GM23338 (cell line): ENCODE results near the gene ANO10. TPM values are rescaled to one million over a fixed set of nuclear protein-coding genes. Genes with fewer than 3 reads are reported as not detected.

Experiments used
- ATAC-seq: fragments of 200-7000 bp; cut with Tn5 transposase; 3 replicates; pipeline ENCODE4 v1.9.1; 2020
- DNase-seq: peaks from one replicate; pipeline ENCODE4 v3.0.0-alpha.2; 2015; ENCODE audit warnings: low spot score
- H2AFZ ChIP-seq: fragments of 200-600 bp; sonication (generic); 2 replicates; pipeline ENCODE4 v1.8.0; 2016; ENCODE audit warnings: antibody characterized with exemption, mild to moderate bottlenecking, moderate library complexity
- H3F3A ChIP-seq: fragments of 200-600 bp; sonication (generic); replicated peaks from 2 replicates; pipeline ENCODE4 v1.8.0; 2017; ENCODE audit warnings: antibody characterized with exemption, mixed run types, low read depth
- H3K27ac ChIP-seq: fragments of 200-600 bp; sonication (generic); 2 replicates; pipeline ENCODE4 v1.6.1; 2016; ENCODE audit warnings: low read depth
- H3K27me3 ChIP-seq: fragments of 200-600 bp; sonication (generic); 2 replicates; pipeline ENCODE4 v1.8.0; 2016; ENCODE audit warnings: mild to moderate bottlenecking, mixed run types, moderate library complexity; ENCODE audit not compliant: insufficient read depth
- H3K36me3 ChIP-seq: fragments of 200-600 bp; sonication (generic); 2 replicates; pipeline ENCODE4 v1.8.0; 2016; ENCODE audit warnings: mild to moderate bottlenecking; ENCODE audit not compliant: insufficient read depth
- H3K4me1 ChIP-seq: fragments of 200-600 bp; sonication (generic); 2 replicates; pipeline ENCODE4 v1.8.0; 2016; ENCODE audit warnings: mild to moderate bottlenecking, moderate library complexity; ENCODE audit not compliant: insufficient read depth
- H3K4me2 ChIP-seq: fragments of 200-600 bp; sonication (generic); 2 replicates; pipeline ENCODE4 v1.7.1; 2017; ENCODE audit warnings: mixed run types
- H3K4me3 ChIP-seq: fragments of 200-600 bp; sonication (generic); 2 replicates; pipeline ENCODE4 v1.6.1; 2016; ENCODE audit warnings: mixed run types
- H3K79me2 ChIP-seq: fragments of 200-600 bp; sonication (generic); replicated peaks from 2 replicates; pipeline ENCODE4 v1.8.0; 2017; ENCODE audit warnings: mild to moderate bottlenecking; ENCODE audit not compliant: insufficient read depth
- H3K9me2 ChIP-seq: fragments of 200-600 bp; sonication (generic); 2 replicates; pipeline ENCODE4 v1.8.0; 2017; ENCODE audit not compliant: insufficient read depth
- H4K20me1 ChIP-seq: fragments of 200-600 bp; sonication (generic); replicated peaks from 2 replicates; pipeline ENCODE4 v1.8.0; 2017; ENCODE audit warnings: mild to moderate bottlenecking; ENCODE audit not compliant: insufficient read depth
- H3K27ac Mint-ChIP-seq: 2 replicates; pipeline ENCODE4 v1.8.0; 2020; ENCODE audit warnings: inconsistent platforms, mild to moderate bottlenecking, moderate library complexity, mixed read lengths
- H3K27me3 Mint-ChIP-seq: 3 replicates; pipeline ENCODE4 v1.8.0; 2022; ENCODE audit warnings: low read depth, mild to moderate bottlenecking, moderate library complexity, mixed read lengths, inconsistent platforms; ENCODE audit not compliant: insufficient read depth, poor library complexity
- H3K36me3 Mint-ChIP-seq: 3 replicates; pipeline ENCODE4 v1.8.0; 2021; ENCODE audit warnings: low read depth, mild to moderate bottlenecking, inconsistent platforms, moderate library complexity, mixed read lengths
- H3K4me1 Mint-ChIP-seq: 3 replicates; pipeline ENCODE4 v1.8.0; 2020; ENCODE audit warnings: mild to moderate bottlenecking, inconsistent platforms, mixed read lengths
- H3K4me3 Mint-ChIP-seq: 3 replicates; pipeline ENCODE4 v1.8.0; 2021; ENCODE audit warnings: moderate library complexity, mild to moderate bottlenecking, inconsistent platforms, mixed read lengths
- H3K9me3 Mint-ChIP-seq: 3 replicates; pipeline ENCODE4 v1.8.0; 2020; ENCODE audit warnings: moderate library complexity, mild to moderate bottlenecking, inconsistent platforms, mixed read lengths
- CREB1 ChIP-seq: fragments of 250-450 bp; sonication (Bioruptor Pico); IDR thresholded peaks from 2 replicates; pipeline ENCODE4 v1.5.0; 2020; ENCODE audit warnings: low read depth, mild to moderate bottlenecking, moderate library complexity
- CTCF ChIP-seq, 2 experiments: fragments of 200-600 bp in 1 of 2; sonication (generic) in 1 of 2; conservative IDR thresholded peaks; 2 replicates each; pipeline versions ENCODE4 v1.5.1 to v1.6.1; 2016 to 2017; ENCODE audit warnings: antibody characterized with exemption in 2 of 2, low read depth in 2 of 2, mild to moderate bottlenecking in 2 of 2, moderate library complexity in 1 of 2
- ETS1 ChIP-seq: IDR thresholded peaks from 2 replicates; pipeline ENCODE4 v1.6.1; 2016; ENCODE audit warnings: antibody characterized with exemption
- EZH2 ChIP-seq: fragments of 200-600 bp; sonication (generic); IDR thresholded peaks from one replicate; pipeline ENCODE4 v1.8.0; 2017; ENCODE audit warnings: antibody characterized with exemption, mild to moderate bottlenecking, low read depth; ENCODE audit not compliant: unreplicated experiment
- EZH2phosphoT487 ChIP-seq: fragments of 200-600 bp; sonication (generic); IDR thresholded peaks from one replicate; pipeline ENCODE4 v1.8.1; 2018; ENCODE audit warnings: antibody characterized with exemption; ENCODE audit not compliant: unreplicated experiment
- JUNB ChIP-seq: IDR thresholded peaks from one replicate; pipeline ENCODE4 v1.6.1; 2016; ENCODE audit warnings: antibody characterized with exemption; ENCODE audit not compliant: unreplicated experiment
- NANOG ChIP-seq: IDR thresholded peaks from 2 replicates; pipeline ENCODE4 v1.6.1; 2016; ENCODE audit warnings: antibody characterized with exemption, borderline replicate concordance
- POLR2AphosphoS5 ChIP-seq: IDR thresholded peaks from 2 replicates; pipeline ENCODE4 v1.6.1; 2016; ENCODE audit warnings: antibody characterized with exemption, low read depth
- STAT1 ChIP-seq: IDR thresholded peaks from one replicate; pipeline ENCODE4 v1.6.1; 2016; ENCODE audit warnings: antibody characterized with exemption; ENCODE audit not compliant: unreplicated experiment
- ZNF114 ChIP-seq: fragments of 250-450 bp; sonication (Bioruptor Pico); IDR thresholded peaks from 2 replicates; pipeline ENCODE4 v1.5.0; 2020; ENCODE audit warnings: mild to moderate bottlenecking, moderate library complexity
- ZNF331 ChIP-seq: fragments of 250-450 bp; sonication (Bioruptor Pico); IDR thresholded peaks from 2 replicates; pipeline ENCODE4 v1.5.0; 2020; ENCODE audit warnings: low read depth, mild to moderate bottlenecking, moderate library complexity
- ZNF462 ChIP-seq: fragments of 250-450 bp; sonication (Bioruptor Pico); IDR thresholded peaks from 2 replicates; pipeline ENCODE4 v1.5.0; 2020; ENCODE audit warnings: mild to moderate bottlenecking, moderate library complexity
- polyA plus RNA-seq: library from polyadenylated mRNA; unstranded; fragments of >200 nt; fragmentation: Nextera tagmentation; extraction: Ambion mirVana; gene quantifications from 2 replicates; pipeline ENCODE4 v1.2.1, GENCODE V29; 2016
- total RNA-seq: library from RNA; depleted of rRNA; stranded (reverse); fragments of >200 nt; shearing (Covaris generic); gene quantifications from 2 replicates; pipeline ENCODE4 v1.2.3, GENCODE V29; 2014
- TF ChIP-seq, protein P1 (sequence below): IDR thresholded peaks from one replicate; pipeline ENCODE4 v1.6.1; 2018; ENCODE audit warnings: antibody characterized with exemption; ENCODE audit not compliant: unreplicated experiment

Gene ANO10
- total and polyA plus RNA-seq, 2 experiments from 2014 or later, result 29.2 to 48.1 TPM

- no peak overlapping the region for H3K4me3 Mint-ChIP-seq
- no peak overlapping the region for H3K4me2 ChIP-seq
- no peaks in the 10 kb centered on the region for H3K79me2 ChIP-seq
- H3K27me3 ChIP-seq, result no peaks in the 10 kb centered on the region
- no peak overlapping the region for H3K4me3 ChIP-seq
- no peaks in the 10 kb centered on the region for H4K20me1 ChIP-seq
- H3K4me1 ChIP-seq, result no peaks in the 10 kb centered on the region
- H3K27ac ChIP-seq, result no peak overlapping the region
- no peak for ATAC-seq
- H3K27me3 Mint-ChIP-seq, result peaks cover 8% of the 10 kb centered on the region
- no peak for DNase-seq
- peaks cover 9% of the 10 kb centered on the region for H3K36me3 Mint-ChIP-seq
- peaks cover 12% of the 10 kb centered on the region for H3K9me3 Mint-ChIP-seq
- TF ChIP-seq ZNF331 (CRISPR knock-in tag) (no peak), CTCF (conservative IDR thresholded peaks at IDR 0.05; ENCODE audit: low read depth in 2 of 2) (no peak), STAT1 (no peak), ZNF114 (CRISPR knock-in tag) (no peak), ETS1 (no peak), POLR2AphosphoS5 (no peak), JUNB (no peak), CREB1 (CRISPR knock-in tag) (no peak), NANOG (no peak), EZH2phosphoT487 (no peak), EZH2 (no peak), ZNF462 (CRISPR knock-in tag) (no peak)
- TF ChIP-seq, protein P1, sequence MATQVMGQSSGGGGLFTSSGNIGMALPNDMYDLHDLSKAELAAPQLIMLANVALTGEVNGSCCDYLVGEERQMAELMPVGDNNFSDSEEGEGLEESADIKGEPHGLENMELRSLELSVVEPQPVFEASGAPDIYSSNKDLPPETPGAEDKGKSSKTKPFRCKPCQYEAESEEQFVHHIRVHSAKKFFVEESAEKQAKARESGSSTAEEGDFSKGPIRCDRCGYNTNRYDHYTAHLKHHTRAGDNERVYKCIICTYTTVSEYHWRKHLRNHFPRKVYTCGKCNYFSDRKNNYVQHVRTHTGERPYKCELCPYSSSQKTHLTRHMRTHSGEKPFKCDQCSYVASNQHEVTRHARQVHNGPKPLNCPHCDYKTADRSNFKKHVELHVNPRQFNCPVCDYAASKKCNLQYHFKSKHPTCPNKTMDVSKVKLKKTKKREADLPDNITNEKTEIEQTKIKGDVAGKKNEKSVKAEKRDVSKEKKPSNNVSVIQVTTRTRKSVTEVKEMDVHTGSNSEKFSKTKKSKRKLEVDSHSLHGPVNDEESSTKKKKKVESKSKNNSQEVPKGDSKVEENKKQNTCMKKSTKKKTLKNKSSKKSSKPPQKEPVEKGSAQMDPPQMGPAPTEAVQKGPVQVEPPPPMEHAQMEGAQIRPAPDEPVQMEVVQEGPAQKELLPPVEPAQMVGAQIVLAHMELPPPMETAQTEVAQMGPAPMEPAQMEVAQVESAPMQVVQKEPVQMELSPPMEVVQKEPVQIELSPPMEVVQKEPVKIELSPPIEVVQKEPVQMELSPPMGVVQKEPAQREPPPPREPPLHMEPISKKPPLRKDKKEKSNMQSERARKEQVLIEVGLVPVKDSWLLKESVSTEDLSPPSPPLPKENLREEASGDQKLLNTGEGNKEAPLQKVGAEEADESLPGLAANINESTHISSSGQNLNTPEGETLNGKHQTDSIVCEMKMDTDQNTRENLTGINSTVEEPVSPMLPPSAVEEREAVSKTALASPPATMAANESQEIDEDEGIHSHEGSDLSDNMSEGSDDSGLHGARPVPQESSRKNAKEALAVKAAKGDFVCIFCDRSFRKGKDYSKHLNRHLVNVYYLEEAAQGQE, result no peak
- H3K27ac Mint-ChIP-seq, result no peak overlapping the region
- peaks cover 7% of the 10 kb centered on the region for H3K36me3 ChIP-seq
- no peak overlapping the region for H2AFZ ChIP-seq
- peaks cover 29% of the 10 kb centered on the region for H3K4me1 Mint-ChIP-seq
- peaks cover 10% of the 10 kb centered on the region; the same call in 1 of the 2 replicates for H3K9me2 ChIP-seq
- H3F3A ChIP-seq, result peaks cover 11% of the 10 kb centered on the region; the same call in 1 of the 2 replicates
Observed at GRCh38 chr3:43627360-43627759, 5.5 kb upstream of the ANO10 start.
